Astrocyte of the cerebellum (primary cell): ENCODE measurements around the gene DHPS.

Experiments used
- DNase-seq: peaks from one replicate; pipeline ENCODE4 v3.0.0-alpha.2; 2011; ENCODE audit warnings: low read depth
- H3K4me3 ChIP-seq: 2 replicates; pipeline ENCODE4 v1.5.1; 2011; ENCODE audit warnings: mild to moderate bottlenecking, low read depth, low read length, moderate library complexity
- in situ Hi-C: cut with HindIII; loops from 2 replicates; pipeline ENCODE4 v1.10.0; 2017; ENCODE audit warnings: low sequenced_read_pairs
- TF ChIP-seq, protein P1 (sequence below): IDR thresholded peaks from 2 replicates; pipeline ENCODE4 v1.5.1; 2012; ENCODE audit warnings: low read length, low read depth, moderate library complexity, mild to moderate bottlenecking; ENCODE audit errors: missing control alignments

Gene DHPS

GRCh38 chr19:12664406-12665280 lies 17.0 kb downstream of the DHPS start:
- no peak for DNase-seq
- no peak overlapping the region for H3K4me3 ChIP-seq
- TF ChIP-seq, protein P1, sequence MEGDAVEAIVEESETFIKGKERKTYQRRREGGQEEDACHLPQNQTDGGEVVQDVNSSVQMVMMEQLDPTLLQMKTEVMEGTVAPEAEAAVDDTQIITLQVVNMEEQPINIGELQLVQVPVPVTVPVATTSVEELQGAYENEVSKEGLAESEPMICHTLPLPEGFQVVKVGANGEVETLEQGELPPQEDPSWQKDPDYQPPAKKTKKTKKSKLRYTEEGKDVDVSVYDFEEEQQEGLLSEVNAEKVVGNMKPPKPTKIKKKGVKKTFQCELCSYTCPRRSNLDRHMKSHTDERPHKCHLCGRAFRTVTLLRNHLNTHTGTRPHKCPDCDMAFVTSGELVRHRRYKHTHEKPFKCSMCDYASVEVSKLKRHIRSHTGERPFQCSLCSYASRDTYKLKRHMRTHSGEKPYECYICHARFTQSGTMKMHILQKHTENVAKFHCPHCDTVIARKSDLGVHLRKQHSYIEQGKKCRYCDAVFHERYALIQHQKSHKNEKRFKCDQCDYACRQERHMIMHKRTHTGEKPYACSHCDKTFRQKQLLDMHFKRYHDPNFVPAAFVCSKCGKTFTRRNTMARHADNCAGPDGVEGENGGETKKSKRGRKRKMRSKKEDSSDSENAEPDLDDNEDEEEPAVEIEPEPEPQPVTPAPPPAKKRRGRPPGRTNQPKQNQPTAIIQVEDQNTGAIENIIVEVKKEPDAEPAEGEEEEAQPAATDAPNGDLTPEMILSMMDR = no peak
- in situ Hi-C loops = no loop called here

- TF ChIP-seq, protein P1 = no peak
- in situ Hi-C loops = no loop called here
- no peak overlapping the region for H3K4me3 ChIP-seq
- no peak for DNase-seq
Observed at GRCh38 chr19:12660980-12661379, 20.7 kb downstream of the DHPS start.

DNA sequence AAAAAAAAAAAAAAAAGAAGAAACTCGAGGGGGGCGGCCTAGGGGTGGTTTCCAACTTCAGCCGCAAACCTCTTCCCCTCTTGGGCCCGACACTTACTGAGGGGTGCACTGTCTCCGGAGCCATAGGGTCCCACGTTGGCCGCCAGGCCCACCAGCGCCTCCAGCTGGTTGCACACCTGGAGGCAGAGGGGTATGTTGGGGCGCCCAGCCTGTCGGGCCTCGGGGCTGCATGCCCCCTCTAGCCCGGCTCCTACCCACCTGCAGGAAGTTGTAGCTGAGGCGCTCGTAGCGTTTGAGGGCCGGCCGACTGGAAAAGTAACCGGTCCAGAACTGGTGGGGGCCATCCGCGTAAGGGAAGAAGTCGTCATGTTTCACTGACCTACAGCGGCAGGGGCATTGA lies 23.7 kb downstream of the DHPS start:
- TF ChIP-seq, protein P1 = no peak
- DNase-seq = no peak
- in situ Hi-C loops = no loop called here
- no peak overlapping the region for H3K4me3 ChIP-seq

DNA sequence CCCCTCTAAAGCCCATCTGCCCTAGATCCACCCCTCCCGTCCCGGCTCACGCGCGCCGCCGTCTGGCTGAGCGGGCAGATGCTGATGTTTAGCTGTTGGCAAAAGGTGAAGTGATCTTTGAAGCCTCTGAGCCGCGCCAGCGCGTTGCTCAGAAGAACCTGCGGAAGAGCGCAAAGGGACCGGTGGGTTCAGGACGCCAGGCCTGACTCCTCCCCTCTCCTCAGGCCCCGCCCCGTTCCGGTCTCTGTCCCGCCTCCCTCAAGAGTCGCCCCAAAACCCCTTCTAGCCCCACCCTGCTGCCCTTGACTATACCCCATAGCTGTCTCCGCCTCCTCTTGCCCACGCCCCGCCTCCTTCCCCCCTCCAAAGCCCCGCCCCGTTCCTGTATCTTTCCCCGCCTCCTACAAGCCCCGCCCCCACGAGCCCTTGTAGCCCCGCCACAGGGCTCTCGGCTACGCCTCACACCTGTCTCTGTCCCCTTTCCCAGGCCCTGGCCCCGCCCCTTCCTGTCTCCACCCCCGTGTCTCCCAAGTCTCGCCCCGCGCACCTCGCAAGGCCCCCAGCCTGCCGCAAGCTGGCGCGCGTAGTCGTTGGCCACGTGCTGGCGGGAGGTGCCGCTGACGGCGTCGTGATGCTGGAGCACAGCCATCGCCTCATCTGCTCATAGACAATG lies 24.6 kb downstream of the DHPS start:
- in situ Hi-C loops = no loop called here
- H3K4me3 ChIP-seq = no peak overlapping the region
- DNase-seq = no peak
- TF ChIP-seq, protein P1 = no peak

GRCh38 chr19:12655546-12655945 lies 26.1 kb downstream of the DHPS start:
- TF ChIP-seq, protein P1 = no peak
- in situ Hi-C loops = no loop called here
- DNase-seq = no peak
- H3K4me3 ChIP-seq = no peak overlapping the region

DNA sequence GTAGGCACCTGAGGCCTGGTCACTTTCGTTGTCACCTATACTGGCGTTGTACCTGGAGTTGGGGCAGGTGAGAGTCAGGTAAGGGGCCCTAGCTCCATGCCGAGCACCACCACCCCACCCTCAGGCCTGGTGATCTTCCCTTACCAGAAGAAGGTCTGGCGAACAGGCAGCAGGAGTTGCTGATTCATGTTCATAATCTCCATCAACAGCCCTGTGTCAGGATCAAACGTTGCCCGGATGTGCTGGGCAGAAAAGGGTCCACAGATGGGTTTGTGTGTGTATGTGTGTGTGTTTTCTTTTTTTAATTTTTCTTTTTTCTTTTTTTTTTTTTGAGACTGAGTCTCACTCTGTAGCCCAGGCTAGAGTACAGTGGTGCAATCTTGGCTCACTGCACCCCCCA lies 29.5 kb downstream of the DHPS start:
- in situ Hi-C loops = no loop called here
- H3K4me3 ChIP-seq = no peak overlapping the region
- no peak for DNase-seq
- TF ChIP-seq, protein P1 = no peak
